Fibroblast of villous mesenchyme (primary cell): ENCODE measurements around the gene ASB2. TPM values are rescaled to one million over a fixed set of nuclear protein-coding genes. Genes with fewer than 3 reads are reported as not detected.

Experiments
- DNase-seq: peaks from one replicate; pipeline ENCODE4 v3.0.0-alpha.2; 2010; ENCODE audit warnings: low read depth
- H3K4me3 ChIP-seq: 2 replicates; pipeline ENCODE4 v1.5.1; 2011; ENCODE audit warnings: low read depth, mild to moderate bottlenecking, low read length
- CTCF ChIP-seq: IDR thresholded peaks from 2 replicates; pipeline ENCODE4 v1.5.1; 2012; ENCODE audit warnings: low read depth, mild to moderate bottlenecking, low read length; ENCODE audit not compliant: insufficient read depth
- total RNA-seq: library from RNA; depleted of rRNA; stranded (reverse); fragments of >200 nt; gene quantifications from 2 replicates; pipeline ENCODE4 v1.2.3, GENCODE V29; 2012

Gene ASB2
- total RNA-seq, 1 donor = 0.86 TPM

GRCh38 chr14:93912782-93913181, 63.6 kb downstream of the ASB2 start:
- DNase-seq = no peak
- no peak for TF ChIP-seq CTCF
- no peak overlapping the region for H3K4me3 ChIP-seq

DNA sequence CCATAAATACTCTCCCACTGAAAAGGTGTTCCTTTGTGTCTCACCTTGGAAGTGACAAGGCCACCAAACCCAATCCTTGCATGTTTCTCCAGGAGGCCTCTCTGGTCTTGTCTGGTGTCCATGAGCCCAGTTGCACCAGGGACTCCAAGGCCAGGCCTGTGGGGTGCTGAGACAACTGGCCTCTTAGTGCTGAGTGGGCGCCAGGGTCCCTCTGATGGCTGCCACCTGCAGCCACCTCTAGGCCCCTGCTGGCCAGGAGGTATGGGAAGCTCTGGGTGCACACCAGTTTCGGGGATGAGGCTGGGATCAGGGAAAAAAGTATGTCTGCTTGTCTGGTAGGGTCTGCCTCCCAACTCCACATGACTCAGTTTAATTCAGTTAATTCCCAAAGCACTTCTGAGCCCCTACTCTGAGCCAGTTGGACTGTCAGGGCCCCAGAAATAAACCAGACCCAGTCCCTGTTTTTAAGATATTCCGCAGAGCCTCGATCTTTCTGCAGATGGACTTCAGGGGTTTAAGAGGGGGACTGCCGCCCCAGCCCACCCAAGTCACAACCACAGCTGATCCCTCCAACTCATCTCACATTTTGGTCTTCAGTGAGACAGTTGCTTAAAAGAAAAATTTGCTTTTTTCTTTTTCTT, 64.3 kb downstream of the ASB2 start:
- no peak overlapping the region for H3K4me3 ChIP-seq
- no peak for TF ChIP-seq CTCF

DNA sequence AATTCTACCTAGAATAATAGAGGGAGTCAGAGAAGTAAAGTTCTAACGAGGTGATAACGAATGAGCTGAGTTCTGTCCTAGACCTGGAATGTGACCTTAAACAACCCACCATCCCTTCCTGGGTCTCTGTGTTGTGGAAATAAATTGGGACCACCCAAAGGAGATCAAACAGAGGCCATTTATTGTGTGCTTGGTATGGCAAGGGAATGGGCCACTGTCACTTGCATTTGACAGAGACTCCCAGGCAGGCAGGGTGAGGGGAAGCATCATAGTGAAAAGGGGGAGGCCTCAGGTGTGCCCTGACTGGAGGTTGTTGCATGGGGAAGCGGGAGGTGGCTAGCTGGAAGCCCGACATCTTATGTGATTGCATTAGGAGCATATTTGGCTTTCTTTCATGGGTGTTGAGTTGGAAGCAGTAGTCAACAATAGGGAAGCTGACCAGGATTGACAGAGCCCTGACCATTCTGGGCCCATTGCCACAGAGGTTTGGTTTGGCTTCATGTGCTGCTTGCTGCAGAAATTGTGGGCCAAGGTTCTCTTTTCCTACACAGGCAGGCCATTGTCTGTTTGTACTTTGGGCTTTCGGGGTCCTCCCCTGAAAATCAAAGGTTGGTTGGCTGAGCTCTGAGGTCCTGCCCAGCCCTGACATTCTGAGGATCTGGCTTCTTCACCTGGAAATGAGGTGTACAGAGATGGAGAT, 66.8 kb downstream of the ASB2 start:
- no peak for TF ChIP-seq CTCF
- no peak for DNase-seq
- no peak overlapping the region for H3K4me3 ChIP-seq

More for the DNA sequence above, 64.3 kb downstream of the ASB2 start:
- no peak for DNase-seq

- TF ChIP-seq CTCF = peak; percentile 68
- peak; percentile 29 for DNase-seq
- no peak overlapping the region for H3K4me3 ChIP-seq
Measured at GRCh38 chr14:93906341-93907329, 69.7 kb downstream of the ASB2 start.

DNA sequence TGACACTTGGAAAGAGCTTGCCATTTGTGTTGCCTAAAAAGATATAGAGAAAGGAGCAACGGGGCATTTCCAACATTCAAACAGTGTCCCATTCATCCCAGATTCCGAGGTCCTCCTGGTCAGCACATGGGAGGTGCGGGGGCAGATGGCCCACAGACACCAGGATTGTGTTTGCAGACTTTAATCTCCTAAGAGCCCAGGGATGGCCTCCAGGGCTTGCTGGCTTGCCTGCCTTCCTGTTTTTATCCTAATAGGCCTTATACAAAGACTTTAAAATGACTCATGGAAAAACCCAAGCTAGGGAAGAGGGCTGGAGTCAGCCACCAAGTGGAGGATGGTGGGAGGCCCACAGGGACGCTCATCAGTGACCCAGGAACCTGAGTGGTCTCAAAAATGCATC, 70.7 kb downstream of the ASB2 start:
- H3K4me3 ChIP-seq = no peak overlapping the region
- DNase-seq = no peak
- no peak for TF ChIP-seq CTCF

- no peak for DNase-seq
- peak; percentile 15 for TF ChIP-seq CTCF
- H3K4me3 ChIP-seq = no peak overlapping the region
Measured at GRCh38 chr14:93903342-93904184, 72.8 kb downstream of the ASB2 start.
